IPS DF 6.9 (cell line): ENCODE results near the gene DRD2.

Source experiments
- DNase-seq: peaks from one replicate; pipeline ENCODE4 v3.0.0-alpha.2; 2013; ENCODE audit warnings: low read depth, low spot score
- H3K27ac ChIP-seq: one replicate; pipeline ENCODE4 v1.5.1; 2013; ENCODE audit warnings: low read length, control low read depth
- H3K27me3 ChIP-seq: 2 replicates; pipeline ENCODE4 v1.6.1; 2013; ENCODE audit warnings: mild to moderate bottlenecking, low read length; ENCODE audit not compliant: control insufficient read depth, insufficient read depth
- H3K36me3 ChIP-seq: 2 replicates; pipeline ENCODE4 v1.6.1; 2013; ENCODE audit warnings: low read length; ENCODE audit not compliant: control insufficient read depth, insufficient read depth
- H3K4me1 ChIP-seq: 2 replicates; pipeline ENCODE4 v1.6.1; 2013; ENCODE audit warnings: low read length; ENCODE audit not compliant: control insufficient read depth, insufficient read depth
- H3K4me3 ChIP-seq: 2 replicates; pipeline ENCODE4 v1.5.1; 2013; ENCODE audit warnings: mild to moderate bottlenecking, low read length
- H3K9me3 ChIP-seq: 2 replicates; pipeline ENCODE4 v1.6.1; 2013; ENCODE audit warnings: low read length, inconsistent platforms; ENCODE audit not compliant: control insufficient read depth, insufficient read depth
- whole genome bisulfite sequencing: extraction: QIAGEN DNeasy Blood & Tissue Kit; methylation state at CpG from one replicate; pipeline ENCODE4 v1.1.7; 2013; ENCODE audit warnings: mixed read lengths, missing lambda C conversion rate; ENCODE audit not compliant: insufficient read length, insufficient coverage; 5-methylcytosine and 5-hydroxymethylcytosine counted together

DRD2 gene

DNA sequence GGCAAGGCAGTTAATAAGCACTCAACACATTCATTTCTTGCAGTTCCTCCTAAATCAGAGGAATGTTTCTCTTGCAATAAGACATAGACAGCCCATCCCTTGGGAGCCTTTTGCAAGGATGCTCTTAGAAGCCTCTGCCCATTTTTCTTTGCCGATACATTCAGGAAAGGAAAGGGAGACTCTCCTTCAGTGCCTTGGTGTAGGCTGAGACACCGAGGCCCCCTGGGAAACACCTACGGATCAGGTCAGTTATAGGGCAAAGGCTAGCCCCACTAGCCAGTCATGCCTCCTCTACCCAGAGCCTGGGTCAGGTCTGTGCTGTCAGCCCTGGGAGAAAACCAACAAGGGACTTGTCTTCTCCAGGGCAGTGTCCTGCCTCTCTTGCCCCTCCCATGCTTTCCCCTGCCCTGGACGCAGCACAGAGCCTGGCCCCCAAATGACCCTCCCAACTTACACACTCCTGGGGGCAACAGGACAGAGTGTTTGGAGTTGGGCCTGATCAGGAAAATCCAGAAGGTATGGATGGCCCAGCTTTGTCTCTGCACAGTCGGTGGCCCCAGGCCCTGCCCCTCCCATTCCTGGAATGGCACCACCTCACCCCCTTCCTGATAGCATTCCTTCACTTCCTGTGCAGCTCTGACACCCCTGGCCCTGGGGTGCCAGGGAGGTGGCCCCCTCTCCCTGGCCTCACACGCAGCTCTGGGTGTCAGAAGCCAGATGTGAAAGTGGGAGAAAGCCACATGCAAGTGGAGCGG, 69.3 kb downstream of the DRD2 start:
- Histone ChIP-seq H3K27ac (no peak overlapping the region), H3K36me3 (no peaks in the 10 kb centered on the region), H3K4me3 (no peak overlapping the region), H3K4me1 (no peaks in the 10 kb centered on the region), H3K27me3 (no peaks in the 10 kb centered on the region), H3K9me3 (no peaks in the 10 kb centered on the region)
- no peak for DNase-seq
- no CpG with 5 or more reads among the region's 7 CpGs for WGBS

DNA sequence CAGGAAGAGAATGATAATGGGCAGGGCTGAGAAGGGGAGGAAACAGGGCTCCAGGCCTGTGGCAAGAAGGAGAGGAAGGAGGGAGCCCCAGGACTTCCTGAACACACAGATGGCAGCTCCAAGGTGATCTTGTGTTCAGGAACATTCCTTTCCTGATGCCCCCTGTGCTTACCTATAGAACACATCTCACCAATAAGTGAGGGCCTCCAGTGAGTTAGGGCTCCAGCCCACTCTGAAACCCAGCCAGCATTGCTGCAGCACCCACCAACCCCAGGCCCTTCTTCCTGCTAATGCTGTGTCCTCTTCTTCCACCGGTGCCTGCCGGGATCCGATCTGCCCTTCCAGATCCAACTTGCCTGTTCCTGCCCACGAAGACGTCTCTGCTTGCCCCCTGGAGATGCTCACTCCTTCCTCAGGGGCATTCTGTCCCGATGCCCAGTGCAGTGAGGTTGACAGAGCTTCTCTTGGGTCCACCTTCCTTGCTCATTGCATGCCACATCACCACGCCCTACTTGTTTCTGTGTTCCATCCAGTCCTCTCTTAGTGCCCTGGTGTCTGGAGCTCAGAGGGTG, 70.3 kb downstream of the DRD2 start:
- no CpG with 5 or more reads among the region's 7 CpGs for WGBS
- Histone ChIP-seq H3K27me3 (no peaks in the 10 kb centered on the region), H3K9me3 (no peaks in the 10 kb centered on the region), H3K36me3 (no peaks in the 10 kb centered on the region), H3K4me3 (no peak overlapping the region), H3K4me1 (no peaks in the 10 kb centered on the region), H3K27ac (no peak overlapping the region)
- DNase-seq, result no peak

DNA sequence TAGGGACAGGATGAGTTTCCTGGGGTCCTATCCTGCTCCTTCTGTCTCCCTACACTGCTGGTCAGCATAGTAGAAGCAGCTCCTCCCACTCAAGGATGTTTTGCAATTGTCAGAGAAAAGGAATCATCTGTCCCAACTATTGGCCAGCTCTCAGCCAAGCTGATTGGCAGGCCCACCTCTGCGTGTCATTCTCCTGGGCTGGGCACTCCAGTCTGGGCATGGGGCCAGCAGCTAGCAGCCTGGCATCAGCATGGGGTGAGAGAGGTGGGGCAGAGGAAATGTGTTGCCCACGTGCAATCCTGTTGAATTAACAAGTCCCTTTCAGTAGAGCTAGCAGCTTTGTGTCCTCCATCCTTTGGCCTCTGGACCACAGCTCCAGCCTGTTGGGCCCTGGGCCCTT, 73.5 kb downstream of the DRD2 start:
- no peak for DNase-seq
- Histone ChIP-seq H3K27ac (no peak overlapping the region), H3K4me3 (no peak overlapping the region), H3K9me3 (no peaks in the 10 kb centered on the region), H3K36me3 (no peaks in the 10 kb centered on the region), H3K27me3 (no peaks in the 10 kb centered on the region), H3K4me1 (0 out of 2 replicates have a peak, but pooled peaks cover 2% of the 10 kb centered on the region)
- no CpG with 5 or more reads among the region's 2 CpGs for WGBS

DNA sequence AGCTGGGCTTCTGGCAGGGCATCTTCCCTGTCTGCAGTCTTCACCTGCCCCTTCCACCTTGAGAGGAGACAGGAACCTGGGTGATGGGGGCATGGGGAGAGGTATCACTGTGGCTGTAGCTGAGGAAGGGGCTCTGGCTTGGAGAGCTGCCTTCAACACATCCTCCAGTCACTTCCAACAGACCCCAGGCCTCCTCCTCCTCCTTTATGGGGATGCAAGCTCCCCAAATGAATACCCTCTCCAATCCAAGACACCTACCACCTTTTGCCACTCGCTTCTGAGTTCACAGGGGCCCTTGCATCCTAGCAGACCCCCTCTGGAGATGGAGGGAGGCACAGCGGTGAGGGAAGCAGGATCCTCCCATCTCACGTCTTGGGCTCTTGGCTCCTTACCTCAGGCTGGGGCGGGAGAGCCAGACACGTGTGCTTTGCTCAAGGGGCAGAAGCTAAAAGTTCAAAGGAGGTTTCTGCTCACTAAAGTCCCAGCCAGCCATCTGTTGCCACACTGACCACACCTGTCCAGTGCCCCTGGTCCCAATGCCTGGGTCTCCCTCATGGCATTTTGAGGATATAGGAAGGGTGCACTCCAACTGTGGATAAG, 74.5 kb downstream of the DRD2 start:
- Histone ChIP-seq H3K27me3 (no peaks in the 10 kb centered on the region), H3K9me3 (no peaks in the 10 kb centered on the region), H3K4me3 (no peak overlapping the region), H3K4me1 (0 out of 2 replicates have a peak, but pooled peaks cover 2% of the 10 kb centered on the region), H3K27ac (no peak overlapping the region), H3K36me3 (no peaks in the 10 kb centered on the region)
- DNase-seq, result no peak
- WGBS, result no CpG with 5 or more reads among the region's 5 CpGs

DNA sequence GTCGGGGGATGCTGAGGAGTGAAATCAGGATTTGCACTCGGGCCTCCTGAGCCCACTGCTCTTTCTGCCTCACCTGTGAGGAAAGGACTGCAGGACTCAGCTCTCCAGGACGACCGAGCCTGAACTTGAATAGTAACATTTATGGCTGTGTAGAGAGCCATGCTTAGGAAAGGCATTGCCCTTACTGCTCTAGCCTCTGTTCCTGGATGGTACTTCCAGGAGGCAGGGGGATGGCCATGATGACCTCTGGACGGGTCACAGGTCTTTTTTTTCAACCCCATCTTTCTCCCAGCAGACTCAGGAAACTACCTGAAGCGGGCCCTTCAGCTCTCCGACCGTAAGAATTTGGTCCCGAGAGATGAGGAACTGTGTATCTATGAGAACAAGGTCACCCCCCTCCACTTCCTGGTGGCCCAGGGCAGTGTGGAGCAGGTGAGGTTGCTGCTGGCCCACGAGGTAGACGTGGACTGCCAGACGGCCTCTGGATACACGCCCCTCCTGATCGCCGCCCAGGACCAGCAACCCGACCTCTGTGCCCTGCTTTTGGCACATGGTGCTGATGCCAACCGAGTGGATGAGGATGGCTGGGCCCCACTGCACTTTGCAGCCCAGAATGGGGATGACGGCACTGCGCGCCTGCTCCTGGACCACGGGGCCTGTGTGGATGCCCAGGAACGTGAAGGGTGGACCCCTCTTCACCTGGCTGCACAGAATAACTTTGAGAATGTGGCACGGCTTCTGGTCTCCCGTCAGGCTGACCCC, 76.3 kb downstream of the DRD2 start:
- Histone ChIP-seq H3K4me1 (0 out of 2 replicates have a peak, but pooled peaks cover 2% of the 10 kb centered on the region), H3K36me3 (no peaks in the 10 kb centered on the region), H3K9me3 (no peaks in the 10 kb centered on the region), H3K27ac (no peak overlapping the region), H3K27me3 (no peaks in the 10 kb centered on the region), H3K4me3 (no peak overlapping the region)
- no CpG with 5 or more reads among the region's 24 CpGs for WGBS
- DNase-seq, result no peak

DNA sequence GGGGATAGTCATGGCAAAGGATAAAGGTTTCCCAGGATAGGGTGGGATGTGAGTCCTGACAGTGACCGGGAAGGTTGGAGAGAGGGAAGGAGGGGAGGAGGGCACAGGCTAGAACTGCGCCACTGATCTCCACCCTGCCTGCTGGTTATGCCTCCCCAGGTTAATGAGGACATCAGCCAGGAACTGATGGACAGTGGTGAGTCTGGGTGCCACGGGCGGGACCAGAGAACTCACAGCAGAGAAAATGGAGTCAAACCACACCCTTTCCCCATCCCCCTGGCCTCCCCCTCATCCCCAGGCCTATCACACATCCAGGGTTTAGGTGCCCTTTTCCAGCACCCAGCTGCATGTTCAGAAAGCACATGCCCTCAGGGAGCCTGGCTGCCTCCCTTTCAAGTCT, 77.4 kb downstream of the DRD2 start:
- Histone ChIP-seq H3K4me3 (no peak overlapping the region), H3K27ac (no peak overlapping the region), H3K4me1 (0 out of 2 replicates have a peak, but pooled peaks cover 2% of the 10 kb centered on the region), H3K27me3 (no peaks in the 10 kb centered on the region), H3K9me3 (no peaks in the 10 kb centered on the region), H3K36me3 (no peaks in the 10 kb centered on the region)
- no peak for DNase-seq
- WGBS, result no CpG with 5 or more reads among the region's 4 CpGs

DNA sequence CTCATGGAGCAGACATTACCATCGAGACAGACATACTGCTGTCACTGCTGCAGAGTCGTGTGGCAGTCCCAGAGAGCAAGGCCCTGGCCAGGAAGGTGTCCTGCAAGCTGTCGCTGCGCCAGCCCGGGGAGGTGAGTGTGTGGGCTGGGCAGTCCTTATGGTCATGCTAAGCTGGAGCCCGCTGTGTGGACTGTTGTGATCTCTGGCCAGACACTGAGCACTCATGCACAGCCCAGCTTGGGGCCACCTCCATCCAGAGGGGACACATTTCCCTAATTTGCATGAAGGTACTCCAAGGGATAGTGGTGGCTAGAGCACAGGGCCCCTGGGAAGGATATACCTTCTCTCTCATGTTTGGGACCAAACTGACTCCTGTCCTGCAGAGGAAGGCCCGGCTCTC, 78.0 kb downstream of the DRD2 start:
- Histone ChIP-seq H3K36me3 (no peaks in the 10 kb centered on the region), H3K9me3 (no peaks in the 10 kb centered on the region), H3K27ac (no peak overlapping the region), H3K4me1 (0 out of 2 replicates have a peak, but pooled peaks cover 2% of the 10 kb centered on the region), H3K4me3 (no peak overlapping the region), H3K27me3 (no peaks in the 10 kb centered on the region)
- no CpG with 5 or more reads among the region's 7 CpGs for WGBS
- no peak for DNase-seq

DNA sequence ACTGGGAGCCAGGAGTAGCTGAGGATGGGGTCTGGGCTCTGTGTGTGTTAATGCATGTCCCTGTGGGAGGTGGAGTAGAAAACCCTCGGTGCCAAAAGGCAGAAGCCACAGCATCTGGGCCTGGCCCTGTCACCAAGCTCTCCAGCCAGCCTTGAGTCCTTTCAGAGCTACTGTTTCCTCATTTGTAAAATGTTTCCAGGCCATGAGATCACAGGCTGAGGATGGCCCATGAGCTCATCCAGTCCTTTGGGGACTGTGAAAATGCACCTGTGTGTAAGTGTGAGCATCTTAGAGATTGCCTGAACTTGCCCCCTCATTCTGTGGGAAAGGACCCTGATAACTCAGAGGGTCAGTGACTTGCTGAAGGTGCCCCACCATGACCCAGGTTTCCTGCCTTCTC, 78.5 kb downstream of the DRD2 start:
- no peak for DNase-seq
- no peaks in the 10 kb centered on the region for H3K27me3 ChIP-seq
- no peaks in the 10 kb centered on the region for H3K9me3 ChIP-seq
- no peak overlapping the region for H3K27ac ChIP-seq
- no CpG with 5 or more reads among the region's 1 CpG for WGBS
- H3K4me1 ChIP-seq, result 0 out of 2 replicates have a peak, but pooled peaks cover 2% of the 10 kb centered on the region
- H3K4me3 ChIP-seq, result no peak overlapping the region
- no peaks in the 10 kb centered on the region for H3K36me3 ChIP-seq

DNA sequence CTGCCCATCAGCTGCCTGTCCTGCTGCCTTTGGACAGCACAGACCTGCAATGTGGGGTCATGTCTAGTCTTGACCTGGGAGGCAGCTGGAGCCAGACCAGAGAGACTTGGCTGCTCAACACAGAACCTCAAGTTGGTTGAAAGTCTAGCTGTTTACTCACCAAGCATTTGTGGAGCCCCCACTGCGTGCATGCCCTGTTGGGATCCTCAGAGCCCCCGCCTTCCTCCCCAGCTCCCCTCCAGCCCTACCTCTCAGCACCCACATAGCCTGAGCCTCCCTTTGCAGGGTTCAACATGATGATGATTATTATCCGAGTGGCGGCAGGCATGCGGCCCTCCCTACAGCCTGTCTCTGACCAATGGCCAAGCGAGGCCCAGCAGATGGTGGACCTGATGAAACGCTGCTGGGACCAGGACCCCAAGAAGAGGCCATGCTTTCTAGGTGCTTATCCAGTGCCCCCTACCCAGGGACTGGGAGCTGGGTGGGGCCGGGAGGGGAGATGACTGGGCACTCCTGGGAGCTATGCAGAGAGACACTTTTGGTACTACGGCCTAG, 79.3 kb downstream of the DRD2 start:
- H3K36me3 ChIP-seq, result no peaks in the 10 kb centered on the region
- no CpG with 5 or more reads among the region's 9 CpGs for WGBS
- H3K27ac ChIP-seq, result no peak overlapping the region
- no peak for DNase-seq
- no peaks in the 10 kb centered on the region for H3K27me3 ChIP-seq
- H3K4me1 ChIP-seq, result 0 out of 2 replicates have a peak, but pooled peaks cover 2% of the 10 kb centered on the region
- H3K4me3 ChIP-seq, result no peak overlapping the region
- H3K9me3 ChIP-seq, result no peaks in the 10 kb centered on the region

DNA sequence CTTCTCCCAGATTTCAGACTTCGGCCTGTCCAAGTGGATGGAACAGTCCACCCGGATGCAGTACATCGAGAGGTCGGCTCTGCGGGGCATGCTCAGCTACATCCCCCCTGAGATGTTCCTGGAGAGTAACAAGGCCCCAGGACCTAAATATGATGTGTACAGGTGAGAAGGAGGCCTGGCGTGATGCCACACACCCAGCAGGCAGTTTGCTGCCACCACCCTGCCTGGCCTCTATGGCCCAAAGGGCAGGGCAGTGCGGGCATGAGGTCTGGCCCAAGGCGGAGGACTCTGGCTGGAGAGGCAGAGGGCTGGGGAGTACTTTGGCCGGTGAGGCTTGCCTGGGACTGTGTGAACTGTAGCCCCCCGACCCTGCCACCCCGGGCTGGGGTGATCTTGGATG, 80.3 kb downstream of the DRD2 start:
- Histone ChIP-seq H3K27ac (no peak overlapping the region), H3K4me1 (0 out of 2 replicates have a peak, but pooled peaks cover 2% of the 10 kb centered on the region), H3K36me3 (no peaks in the 10 kb centered on the region), H3K27me3 (no peaks in the 10 kb centered on the region), H3K9me3 (no peaks in the 10 kb centered on the region), H3K4me3 (no peak overlapping the region)
- no CpG with 5 or more reads among the region's 11 CpGs for WGBS
- no peak for DNase-seq
